ENCODE results near the gene MRE11. TPM values are rescaled to one million over a fixed set of nuclear protein-coding genes. Genes with fewer than 3 reads are reported as not detected.
"Not testable (repeated sequence)": the region's sequence is repeated elsewhere in the genome, so short reads cannot be mapped to it uniquely, and the experiment has no call there.

The MRE11 gene
- polyA plus RNA-seq, 1 donor, result 21.5 TPM

GRCh38 chr11:94400457-94400838, 93.2 kb downstream of the MRE11 start:
- Histone ChIP-seq H3K4me1 (ENCODE audit: control insufficient read depth, insufficient read depth, low read length) (peaks cover 3% of the 10 kb centered on the region), H3K36me3 (ENCODE audit: control insufficient read depth, insufficient read depth, low read length) (no peaks in the 10 kb centered on the region), H3K4me3 (ENCODE audit: low read length) (no peak overlapping the region), H3K27ac (ENCODE audit: low read length) (no peak overlapping the region), H3K9me3 (ENCODE audit: control insufficient read depth, low read depth, low read length) (no peaks in the 10 kb centered on the region), H3K27me3 (ENCODE audit: control insufficient read depth, insufficient read depth, low read length) (peaks cover 48% of the 10 kb centered on the region)
- no peak for DNase-seq
- WGBS (ENCODE audit: insufficient coverage, low lambda C conversion rate), result 25% methylated on average over 3 of the region's 4 CpGs

- DNase-seq, result no peak
- H3K9me3 ChIP-seq (ENCODE audit: control insufficient read depth, low read depth, low read length), result no peaks in the 10 kb centered on the region
- peaks cover 48% of the 10 kb centered on the region for H3K27me3 ChIP-seq (ENCODE audit: control insufficient read depth, insufficient read depth, low read length)
- WGBS (ENCODE audit: insufficient coverage, low lambda C conversion rate), result 27% methylated on average over 2 of the region's 4 CpGs
- H3K36me3 ChIP-seq (ENCODE audit: control insufficient read depth, insufficient read depth, low read length), result no peaks in the 10 kb centered on the region
- H3K4me1 ChIP-seq (ENCODE audit: control insufficient read depth, insufficient read depth, low read length), result peaks cover 3% of the 10 kb centered on the region
- no peak overlapping the region for H3K27ac ChIP-seq (ENCODE audit: low read length)
- no peak overlapping the region for H3K4me3 ChIP-seq (ENCODE audit: low read length)
These were observed 93.6 kb downstream of the MRE11 start for GRCh38 chr11:94400050-94400449.

- peaks cover 3% of the 10 kb centered on the region for H3K4me1 ChIP-seq (ENCODE audit: control insufficient read depth, insufficient read depth, low read length)
- no peak overlapping the region for H3K27ac ChIP-seq (ENCODE audit: low read length)
- H3K27me3 ChIP-seq (ENCODE audit: control insufficient read depth, insufficient read depth, low read length), result peaks cover 48% of the 10 kb centered on the region
- no peaks in the 10 kb centered on the region for H3K36me3 ChIP-seq (ENCODE audit: control insufficient read depth, insufficient read depth, low read length)
- no CpG with 5 or more reads among the region's 5 CpGs for WGBS (ENCODE audit: insufficient coverage, low lambda C conversion rate)
- no peak for DNase-seq
- no peaks in the 10 kb centered on the region for H3K9me3 ChIP-seq (ENCODE audit: control insufficient read depth, low read depth, low read length)
- no peak overlapping the region for H3K4me3 ChIP-seq (ENCODE audit: low read length)
These were observed 95.5 kb downstream of the MRE11 start for GRCh38 chr11:94398101-94398500.

GRCh38 chr11:94396282-94396681, 97.4 kb downstream of the MRE11 start:
- WGBS (ENCODE audit: insufficient coverage, low lambda C conversion rate), result no CpG with 5 or more reads among the region's 5 CpGs
- H3K4me1 ChIP-seq (ENCODE audit: control insufficient read depth, insufficient read depth, low read length), result no peaks in the 10 kb centered on the region
- no peaks in the 10 kb centered on the region for H3K36me3 ChIP-seq (ENCODE audit: control insufficient read depth, insufficient read depth, low read length)
- H3K27me3 ChIP-seq (ENCODE audit: control insufficient read depth, insufficient read depth, low read length), result peaks cover 34% of the 10 kb centered on the region
- no peak overlapping the region for H3K4me3 ChIP-seq (ENCODE audit: low read length)
- no peak overlapping the region for H3K27ac ChIP-seq (ENCODE audit: low read length)
- H3K9me3 ChIP-seq (ENCODE audit: control insufficient read depth, low read depth, low read length), result no peaks in the 10 kb centered on the region
- DNase-seq, result no peak

- not testable (repeated sequence) for H3K27ac ChIP-seq (ENCODE audit: low read length); H3K27me3 ChIP-seq (ENCODE audit: control insufficient read depth, insufficient read depth, low read length); H3K36me3 ChIP-seq (ENCODE audit: control insufficient read depth, insufficient read depth, low read length); H3K4me3 ChIP-seq (ENCODE audit: low read length); H3K4me1 ChIP-seq (ENCODE audit: control insufficient read depth, insufficient read depth, low read length); DNase-seq; H3K9me3 ChIP-seq (ENCODE audit: control insufficient read depth, low read depth, low read length)
- no CpG with 5 or more reads among the region's 4 CpGs for WGBS (ENCODE audit: insufficient coverage, low lambda C conversion rate)
These were observed 101.7 kb downstream of the MRE11 start for GRCh38 chr11:94391937-94392336.

GRCh38 chr11:94379613-94380012, 114.0 kb downstream of the MRE11 start:
- Histone ChIP-seq H3K4me3 (ENCODE audit: low read length) (no peak overlapping the region), H3K27me3 (ENCODE audit: control insufficient read depth, insufficient read depth, low read length) (no peaks in the 10 kb centered on the region), H3K9me3 (ENCODE audit: control insufficient read depth, low read depth, low read length) (no peaks in the 10 kb centered on the region), H3K4me1 (ENCODE audit: control insufficient read depth, insufficient read depth, low read length) (no peaks in the 10 kb centered on the region), H3K36me3 (ENCODE audit: control insufficient read depth, insufficient read depth, low read length) (no peaks in the 10 kb centered on the region), H3K27ac (ENCODE audit: low read length) (no peak overlapping the region)
- no CpG with 5 or more reads among the region's 5 CpGs for WGBS (ENCODE audit: insufficient coverage, low lambda C conversion rate)
- DNase-seq, result no peak

GRCh38 chr11:94376841-94377240, 116.8 kb downstream of the MRE11 start:
- no peak for DNase-seq
- H3K27ac ChIP-seq (ENCODE audit: low read length), result no peak overlapping the region
- no peak overlapping the region for H3K4me3 ChIP-seq (ENCODE audit: low read length)
- WGBS (ENCODE audit: insufficient coverage, low lambda C conversion rate), result no CpG with 5 or more reads among the region's 1 CpG
- no peaks in the 10 kb centered on the region for H3K4me1 ChIP-seq (ENCODE audit: control insufficient read depth, insufficient read depth, low read length)
- no peaks in the 10 kb centered on the region for H3K9me3 ChIP-seq (ENCODE audit: control insufficient read depth, low read depth, low read length)
- no peaks in the 10 kb centered on the region for H3K27me3 ChIP-seq (ENCODE audit: control insufficient read depth, insufficient read depth, low read length)
- no peaks in the 10 kb centered on the region for H3K36me3 ChIP-seq (ENCODE audit: control insufficient read depth, insufficient read depth, low read length)

GRCh38 chr11:94370576-94370975, 123.1 kb downstream of the MRE11 start:
- WGBS (ENCODE audit: insufficient coverage, low lambda C conversion rate), result no CpG with 5 or more reads among the region's 6 CpGs
- not testable (repeated sequence) for H3K27me3 ChIP-seq (ENCODE audit: control insufficient read depth, insufficient read depth, low read length); H3K36me3 ChIP-seq (ENCODE audit: control insufficient read depth, insufficient read depth, low read length); H3K27ac ChIP-seq (ENCODE audit: low read length); H3K9me3 ChIP-seq (ENCODE audit: control insufficient read depth, low read depth, low read length); DNase-seq; H3K4me1 ChIP-seq (ENCODE audit: control insufficient read depth, insufficient read depth, low read length); H3K4me3 ChIP-seq (ENCODE audit: low read length)

Other genes with a start within 250 kb of the MRE11 start
- gene IZUMO1R, start 189.3 kb downstream of the MRE11 start, polyA plus RNA-seq, result 0.06 TPM
- 1.2 TPM for gene GPR83, start 92.4 kb downstream of the MRE11 start, polyA plus RNA-seq
- 29.3 TPM for gene ANKRD49, start 140 bp upstream of the MRE11 start, polyA plus RNA-seq
- gene C11orf97, start 18.6 kb upstream of the MRE11 start, polyA plus RNA-seq, result not detected
- gene FUT4, start 50.1 kb upstream of the MRE11 start, polyA plus RNA-seq, result 21.6 TPM
- 16.0 TPM for gene PIWIL4, start 73.5 kb upstream of the MRE11 start, polyA plus RNA-seq

Measured in large intestine (tissue), 3 donors.